H1 (cell line): Measurements from ENCODE around the gene EXD3. TPM values are rescaled to one million over a fixed set of nuclear protein-coding genes. Genes with fewer than 3 reads are reported as not detected.

ENCODE experiments used
- CTCF ChIA-PET: fragments of 300-600 bp; sonication (Branson Sonifier 250); formaldehyde crosslinking; loops from one replicate; lab custom pipeline; 2021; ENCODE audit not compliant: partially characterized antibody; lab: Charles Lee
- POLR2A ChIA-PET: fragments of 300-600 bp; sonication (Branson Sonifier 250); formaldehyde crosslinking; loops from one replicate; lab custom pipeline; 2021; ENCODE audit warnings: inconsistent platforms; ENCODE audit not compliant: partially characterized antibody; lab: Charles Lee
- DNase-seq, 2 experiments: peaks; one replicate each; pipeline versions ENCODE4 v3.0.0 to v3.0.0-alpha.2; 2010 to 2022; ENCODE audit warnings: low spot score in 2 of 2, low read depth in 1 of 2, mixed read lengths in 1 of 2
- FAIRE-seq: peaks from 2 replicates; lab custom pipeline; 2011; peaks lifted over from hg19 to GRCh38; lab: Jason Lieb, UNC
- H2AFZ ChIP-seq: 2 replicates; pipeline ENCODE4 v1.8.1; 2012; ENCODE audit warnings: low read length, inconsistent platforms
- H2AK5ac ChIP-seq: 2 replicates; pipeline ENCODE4 v1.6.1; 2013; ENCODE audit warnings: low read depth, low read length
- H2BK120ac ChIP-seq: replicated peaks from 2 replicates; pipeline ENCODE3; 2013; ENCODE audit warnings: low read depth, low read length, inconsistent platforms
- H2BK12ac ChIP-seq: 2 replicates; pipeline ENCODE4 v1.6.1; 2013; ENCODE audit warnings: low read depth, low read length
- H2BK15ac ChIP-seq: 2 replicates; pipeline ENCODE4 v1.6.1; 2013; ENCODE audit warnings: low read length
- H2BK20ac ChIP-seq: 2 replicates; pipeline ENCODE4 v1.6.1; 2013; ENCODE audit warnings: low read length
- H2BK5ac ChIP-seq: 2 replicates; pipeline ENCODE4 v1.6.1; 2013; ENCODE audit warnings: low read depth, low read length
- H3K14ac ChIP-seq: 2 replicates; pipeline ENCODE4 v1.6.1; 2013; ENCODE audit warnings: inconsistent platforms; ENCODE audit not compliant: insufficient read length
- H3K18ac ChIP-seq: 2 replicates; pipeline ENCODE4 v1.6.1; 2013; ENCODE audit warnings: low read length; ENCODE audit errors: extremely low read depth
- H3K23ac ChIP-seq: 2 replicates; pipeline ENCODE4 v1.6.1; 2013; ENCODE audit warnings: inconsistent platforms; ENCODE audit not compliant: insufficient read length
- H3K23me2 ChIP-seq: 2 replicates; pipeline ENCODE4 v1.6.1; 2013; ENCODE audit warnings: low read depth, low read length
- H3K27ac ChIP-seq: 2 replicates; pipeline ENCODE4 v1.6.1; 2011; ENCODE audit warnings: low read depth, low read length, inconsistent platforms
- H3K27me3 ChIP-seq, 4 experiments: replicated peaks in 1 of 4; 1 replicate in 1 of 4; 2 replicates in 3 of 4; pipeline versions ENCODE4 v1.6.1 to v1.8.1; 2011 to 2013; ENCODE audit warnings: low read length in 3 of 4, mild to moderate bottlenecking in 3 of 4, inconsistent platforms in 2 of 4, mixed read lengths in 2 of 4, moderate library complexity in 1 of 4; ENCODE audit not compliant: control insufficient read depth in 3 of 4, insufficient read depth in 3 of 4; ENCODE audit errors: extremely low read depth in 1 of 4
- H3K36me3 ChIP-seq, 4 experiments: 2 replicates each; pipeline versions ENCODE4 v1.6.1 to v1.8.1; 2011 to 2013; ENCODE audit warnings: mild to moderate bottlenecking in 4 of 4, low read length in 3 of 4, moderate library complexity in 2 of 4, control low read depth in 1 of 4, inconsistent platforms in 1 of 4; ENCODE audit not compliant: insufficient read depth in 4 of 4, control insufficient read depth in 2 of 4
- H3K4ac ChIP-seq: replicated peaks from 2 replicates; pipeline ENCODE3; 2013; ENCODE audit warnings: low read length, low read depth, mixed read lengths, inconsistent platforms; ENCODE audit not compliant: insufficient read length
- H3K4me1 ChIP-seq, 4 experiments: replicated peaks in 1 of 4; 1 replicate in 1 of 4; 2 replicates in 3 of 4; pipeline versions ENCODE4 v1.6.1 to v1.8.1; 2011 to 2013; ENCODE audit warnings: low read length in 3 of 4, inconsistent platforms in 2 of 4, mixed read lengths in 1 of 4; ENCODE audit not compliant: insufficient read depth in 4 of 4, control insufficient read depth in 3 of 4
- H3K4me2 ChIP-seq, 2 experiments: 2 replicates each; pipeline versions ENCODE4 v1.6.1 to v1.8.1; 2011 to 2013; ENCODE audit warnings: low read depth in 2 of 2, low read length in 2 of 2, control low read depth in 1 of 2, inconsistent platforms in 1 of 2, mild to moderate bottlenecking in 1 of 2; ENCODE audit not compliant: insufficient read depth in 1 of 2
- H3K4me3 ChIP-seq, 4 experiments: fragments of 200-600, 300-600 bp in 1 of 4; sonication (generic), shearing (Covaris generic), sonication (Bioruptor Twin) in 1 of 4; 2 replicates each; pipeline versions ENCODE4 v1.5.1 to v1.8.1; 2011 to 2016; ENCODE audit warnings: low read length in 4 of 4, low read depth in 3 of 4, control low read depth in 2 of 4, inconsistent platforms in 2 of 4, mild to moderate bottlenecking in 2 of 4, mixed read lengths in 1 of 4, moderate library complexity in 1 of 4; ENCODE audit not compliant: insufficient read depth in 2 of 4; ENCODE audit errors: extremely low read depth in 1 of 4
- H3K56ac ChIP-seq: replicated peaks from 2 replicates; pipeline ENCODE3; 2013; ENCODE audit warnings: low read depth, mild to moderate bottlenecking, mixed read lengths, low read length, inconsistent platforms; ENCODE audit not compliant: insufficient read length
- H3K79me1 ChIP-seq: 2 replicates; pipeline ENCODE4 v1.6.1; 2013; ENCODE audit warnings: low read depth, low read length, control low read depth
- H3K79me2 ChIP-seq, 2 experiments: 2 replicates each; pipeline versions ENCODE4 v1.6.1 to v1.8.1; 2012 to 2013; ENCODE audit warnings: low read length in 2 of 2, mild to moderate bottlenecking in 2 of 2, inconsistent platforms in 1 of 2; ENCODE audit not compliant: insufficient read depth in 2 of 2, control insufficient read depth in 1 of 2
- H3K9ac ChIP-seq, 4 experiments: replicated peaks in 1 of 4; 1 replicate in 1 of 4; 2 replicates in 3 of 4; pipeline versions ENCODE4 v1.6.1 to v1.8.1; 2011 to 2013; ENCODE audit warnings: low read depth in 3 of 4, low read length in 3 of 4, control low read depth in 2 of 4, mild to moderate bottlenecking in 2 of 4, moderate library complexity in 2 of 4, inconsistent platforms in 1 of 4; ENCODE audit errors: extremely low read depth in 1 of 4
- H3K9me3 ChIP-seq, 2 experiments: 2 replicates each; pipeline versions ENCODE4 v1.6.1 to v1.8.1; 2012 to 2013; ENCODE audit warnings: mild to moderate bottlenecking in 2 of 2, moderate library complexity in 2 of 2, control low read depth in 1 of 2, inconsistent platforms in 1 of 2, low read depth in 1 of 2, low read length in 1 of 2, mixed read lengths in 1 of 2; ENCODE audit not compliant: insufficient read depth in 2 of 2
- H4K20me1 ChIP-seq, 2 experiments: replicated peaks in 1 of 2; 2 replicates each; pipeline versions ENCODE3 to v1.8.1; 2011 to 2013; ENCODE audit warnings: inconsistent platforms in 2 of 2, low read length in 2 of 2, mild to moderate bottlenecking in 1 of 2; ENCODE audit not compliant: insufficient read depth in 2 of 2, control insufficient read depth in 1 of 2
- H4K5ac ChIP-seq: 2 replicates; pipeline ENCODE4 v1.6.1; 2013; ENCODE audit warnings: low read length, low read depth, mixed read lengths, inconsistent platforms; ENCODE audit not compliant: insufficient read length
- H4K8ac ChIP-seq: 2 replicates; pipeline ENCODE4 v1.8.0; 2013; ENCODE audit warnings: mild to moderate bottlenecking, moderate library complexity, low read length, inconsistent platforms; ENCODE audit not compliant: insufficient read depth; ENCODE audit errors: extremely low read depth
- H4K91ac ChIP-seq: replicated peaks from 2 replicates; pipeline ENCODE3; 2013; ENCODE audit warnings: low read length, mixed read lengths, inconsistent platforms; ENCODE audit not compliant: insufficient read length
- ATF3 ChIP-seq: IDR thresholded peaks from 2 replicates; pipeline ENCODE4 v1.6.1; 2011; ENCODE audit warnings: low read depth, mild to moderate bottlenecking, low read length; ENCODE audit not compliant: insufficient read depth
- BACH1 ChIP-seq: IDR thresholded peaks from 2 replicates; pipeline ENCODE4 v1.6.1; 2012; ENCODE audit warnings: low read length, improper control_type of control experiment
- BCL11A ChIP-seq, 2 experiments: IDR thresholded peaks; one replicate each; pipeline ENCODE4 v1.6.1; 2011; ENCODE audit warnings: low read depth in 2 of 2, low read length in 2 of 2, mild to moderate bottlenecking in 2 of 2
- BRCA1 ChIP-seq: IDR thresholded peaks from 2 replicates; pipeline ENCODE4 v1.6.1; 2012; ENCODE audit warnings: low read depth, low read length, improper control_type of control experiment
- CREB1 ChIP-seq: IDR thresholded peaks from 2 replicates; pipeline ENCODE4 v1.6.1; 2012; ENCODE audit warnings: inconsistent platforms
- JUND ChIP-seq: IDR thresholded peaks from 2 replicates; pipeline ENCODE4 v1.6.1; 2011; ENCODE audit warnings: mild to moderate bottlenecking, improper control_type of control experiment, low read length
- NRF1 ChIP-seq: IDR thresholded peaks from 2 replicates; pipeline ENCODE4 v1.6.1; 2011; ENCODE audit warnings: mild to moderate bottlenecking, low read depth, low read length, improper control_type of control experiment
- POU5F1 ChIP-seq: IDR thresholded peaks from 2 replicates; pipeline ENCODE4 v1.6.1; 2011; ENCODE audit warnings: low read depth, mild to moderate bottlenecking, low read length, moderate library complexity
- RAD21 ChIP-seq, 2 experiments: IDR thresholded peaks in 1 of 2; conservative IDR thresholded peaks in 1 of 2; 2 replicates each; pipeline ENCODE4 v1.6.1; 2011; ENCODE audit warnings: low read depth in 2 of 2, low read length in 2 of 2, improper control_type of control experiment in 1 of 2, inconsistent platforms in 1 of 2, mild to moderate bottlenecking in 1 of 2, moderate library complexity in 1 of 2
- RNF2 ChIP-seq: fragments of 200-900, 300-1000 bp; sonication (generic); IDR thresholded peaks from 2 replicates; pipeline ENCODE4 v1.7.1; 2016; ENCODE audit warnings: borderline replicate concordance, low read depth, mild to moderate bottlenecking, antibody characterized with exemption, low read length; ENCODE audit not compliant: poor library complexity, severe bottlenecking; ENCODE audit errors: missing control alignments
- SP1 ChIP-seq: IDR thresholded peaks from 2 replicates; pipeline ENCODE4 v1.6.1; 2011; ENCODE audit warnings: low read depth, low read length
- SP2 ChIP-seq: IDR thresholded peaks from 2 replicates; pipeline ENCODE4 v1.6.1; 2012; ENCODE audit warnings: mild to moderate bottlenecking, low read length, inconsistent platforms
- ZNF274 ChIP-seq: IDR thresholded peaks from 2 replicates; pipeline ENCODE4 v1.7.0; 2012; ENCODE audit warnings: low read length, borderline replicate concordance; ENCODE audit errors: extremely low read depth
- WGBS, 2 experiments: shearing (Covaris generic) in 1 of 2; methylation state at CpG; one replicate each; pipeline versions ENCODE4 v1.1.6 to v1.1.7; 2013 to 2015; ENCODE audit warnings: low lambda C conversion rate in 2 of 2, mixed read lengths in 2 of 2, inconsistent platforms in 1 of 2, low coverage in 1 of 2, missing lambda C conversion rate in 1 of 2; ENCODE audit not compliant: insufficient replicate concordance in 2 of 2, insufficient coverage in 1 of 2, insufficient read length in 1 of 2; ENCODE audit errors: extremely low coverage in 1 of 2, missing lambda C conversion rate in 1 of 2; 5-methylcytosine and 5-hydroxymethylcytosine counted together
- polyA plus RNA-seq, 7 experiments: library from polyadenylated mRNA; depleted of rRNA in 3 of 7; stranded (reverse) in 5 of 7; unstranded in 2 of 7; fragments of >200 nt in 5 of 7; fragments of 200-250 nt in 2 of 7; gene quantifications; 1 replicate in 5 of 7; 2 replicates in 1 of 7; 4 replicates in 1 of 7; pipeline versions ENCODE4 v1.2.1 to v1.2.3, GENCODE V29; 2011 to 2013; ENCODE audit warnings: missing spikeins in 2 of 7, mixed read lengths in 2 of 7
- total RNA-seq: library from RNA; stranded (reverse); fragmentation: NEBNext Ultra II Directional; extraction: Animal tissue kit (Norgen Biotek cat#: 25700); gene quantifications from 2 replicates; pipeline ENCODE4 v1.2.1, GENCODE V29; 2021

Gene EXD3
- total and polyA plus RNA-seq, 2 of the 8 experiments (the other 6 are each of a cell fraction or from before 2014, with no cell fraction given): 7.2 to 9.4 TPM

- Histone ChIP-seq H3K79me2 (no peaks in the 10 kb centered on the region), H2BK120ac (no peak overlapping the region), H2BK5ac (no peak overlapping the region), H3K27me3 (peaks cover 0 to 4% (median 0%) of the 10 kb centered on the region in 4 experiments; a peak in 1 of 7 replicates), H2AK5ac (no peak overlapping the region), H3K23me2 (no peaks in the 10 kb centered on the region; the same call in 1 of the 2 replicates), H3K23ac (no peak overlapping the region), H2AFZ (no peak overlapping the region), H3K18ac (no peak overlapping the region), H2BK15ac (0 out of 2 replicates have a peak overlapping the region, but pooled peaks have one; percentile 81), H2BK20ac (no peak overlapping the region), H3K14ac (no peak overlapping the region), H3K36me3 (no peaks in the 10 kb centered on the region), H3K4me1 (peaks cover 0 to 22% (median 15%) of the 10 kb centered on the region in 4 experiments; a peak in 6 of 7 replicates), H3K4ac (no peak overlapping the region), H3K79me1 (no peaks in the 10 kb centered on the region), H3K27ac (no peak overlapping the region), H3K4me3 (no peak overlapping the region), H3K9me3 (no peaks in the 10 kb centered on the region), H3K56ac (no peak overlapping the region), H4K5ac (no peak overlapping the region), H2BK12ac (0 out of 2 replicates have a peak overlapping the region, but pooled peaks have one; percentile 39), H3K4me2 (no peak overlapping the region), H3K9ac (no peak overlapping the region), H4K8ac (no peak overlapping the region), H4K91ac (no peak overlapping the region), H4K20me1 (no peaks in the 10 kb centered on the region)
- DNase-seq: no peak
- WGBS, 2 experiments: 96% methylated on average over 2 of the region's 6 CpGs; no CpG with 5 or more reads in 1 of the 2 experiments
- no peak for FAIRE-seq
- ChIA-PET POLR2A (interaction anchor here (1.6 to 11.9 kb wide), 2 partner anchors 12 to 36 kb away, joined by 6 to 129 read pairs; partner anchors contain the start of genes NRARP and TOR4A), CTCF (interaction anchor here (0.9 to 1.5 kb wide), 4 partner anchors 8 to 245 kb away, joined by 3 to 6 read pairs (median 4); no protein-coding TSS in a partner anchor)
- TF ChIP-seq RNF2 (no peak), BCL11A (IDR thresholded peaks at IDR 0.05; ENCODE audit: low read depth in 2 of 2, low read length in 2 of 2) (no peak), RAD21 (IDR thresholded peaks at IDR 0.05 in 1 of 2, conservative IDR thresholded peaks at IDR 0.05 in 1 of 2; ENCODE audit: low read depth in 2 of 2, low read length in 2 of 2) (no peak), SP1 (no peak), CREB1 (no peak), NRF1 (no peak), SP2 (no peak), BACH1 (no peak), POU5F1 (no peak), JUND (no peak), ATF3 (no peak), BRCA1 (no peak), ZNF274 (no peak)
Observed at GRCh38 chr9:137312852-137313325, 110.1 kb downstream of the EXD3 start.
